ENCODE results near the gene RANBP10.

Gene RANBP10

GRCh38 chr16:67779256-67780014 is 26.9 kb downstream of the RANBP10 start:
- no peaks in the 10 kb centered on the region for H3K9me2 ChIP-seq (replicated peaks; ENCODE audit: insufficient read depth, low read length)
- H3K27me3 ChIP-seq (ENCODE audit: low read length), result no peaks in the 10 kb centered on the region
- H3K4me2 ChIP-seq (ENCODE audit: low read depth, low read length, poor library complexity, severe bottlenecking), result no peak overlapping the region
- no peak overlapping the region for H3K27ac ChIP-seq (ENCODE audit: low read depth, low read length)
- no peaks in the 10 kb centered on the region for H3F3A ChIP-seq (ENCODE audit: insufficient read depth)
- H3K79me2 ChIP-seq (ENCODE audit: insufficient read depth, low read length), result no peaks in the 10 kb centered on the region
- no peaks in the 10 kb centered on the region for H4K20me1 ChIP-seq (ENCODE audit: low read depth, low read length)
- H3K4me3 ChIP-seq (ENCODE audit: insufficient read depth, low read length, poor library complexity, severe bottlenecking), result no peak overlapping the region
- H3K9ac ChIP-seq (ENCODE audit: low read length), result no peak overlapping the region
- no peaks in the 10 kb centered on the region for H3K36me3 ChIP-seq (ENCODE audit: low read length)
- no peak overlapping the region for H2AFZ ChIP-seq (ENCODE audit: low read depth, low read length, severe bottlenecking)
- TF ChIP-seq CTCF (IDR thresholded peaks at IDR 0.05; ENCODE audit: insufficient read depth, low read length, poor library complexity, severe bottlenecking) (no peak), EZH2phosphoT487 (conservative IDR thresholded peaks at IDR 0.05; ENCODE audit: low read length) (no peak)
- no peaks in the 10 kb centered on the region for H3K9me3 ChIP-seq (ENCODE audit: insufficient read depth, low read length)

DNA sequence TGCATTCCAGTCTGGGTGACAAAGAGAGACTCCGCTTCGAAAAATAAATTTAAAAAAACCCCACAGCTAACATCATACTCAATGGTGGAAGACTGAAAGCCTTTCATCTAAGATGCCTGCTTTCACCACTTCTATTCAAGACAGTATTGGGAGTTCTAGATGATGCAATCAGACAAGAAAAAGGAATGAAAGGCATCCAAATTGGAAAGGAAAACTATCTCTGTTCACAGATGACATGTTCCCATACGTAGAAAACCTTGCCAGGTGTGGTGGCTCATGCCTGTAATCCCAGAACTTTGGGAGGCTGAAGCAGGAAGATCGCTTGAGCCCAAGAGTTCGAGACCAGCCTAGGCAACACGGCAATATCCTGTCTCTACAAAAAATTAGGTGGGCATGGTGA is 31.1 kb downstream of the RANBP10 start:
- no peaks in the 10 kb centered on the region for H3K36me3 ChIP-seq (ENCODE audit: low read length)
- no peak overlapping the region for H3K4me2 ChIP-seq (ENCODE audit: low read depth, low read length, poor library complexity, severe bottlenecking)
- no peaks in the 10 kb centered on the region for H3K9me3 ChIP-seq (ENCODE audit: insufficient read depth, low read length)
- no peaks in the 10 kb centered on the region for H3K27me3 ChIP-seq (ENCODE audit: low read length)
- no peak overlapping the region for H3K9ac ChIP-seq (ENCODE audit: low read length)
- no peaks in the 10 kb centered on the region for H3F3A ChIP-seq (ENCODE audit: insufficient read depth)
- H3K27ac ChIP-seq (ENCODE audit: low read depth, low read length), result no peak overlapping the region
- no peaks in the 10 kb centered on the region for H3K9me2 ChIP-seq (replicated peaks; ENCODE audit: insufficient read depth, low read length)
- no peak for TF ChIP-seq CTCF (IDR thresholded peaks at IDR 0.05; ENCODE audit: insufficient read depth, low read length, poor library complexity, severe bottlenecking)
- TF ChIP-seq EZH2phosphoT487 (conservative IDR thresholded peaks at IDR 0.05; ENCODE audit: low read length), result no peak
- no peaks in the 10 kb centered on the region for H4K20me1 ChIP-seq (ENCODE audit: low read depth, low read length)
- H3K4me3 ChIP-seq (ENCODE audit: insufficient read depth, low read length, poor library complexity, severe bottlenecking), result no peak overlapping the region
- no peaks in the 10 kb centered on the region for H3K79me2 ChIP-seq (ENCODE audit: insufficient read depth, low read length)
- no peak overlapping the region for H2AFZ ChIP-seq (ENCODE audit: low read depth, low read length, severe bottlenecking)

DNA sequence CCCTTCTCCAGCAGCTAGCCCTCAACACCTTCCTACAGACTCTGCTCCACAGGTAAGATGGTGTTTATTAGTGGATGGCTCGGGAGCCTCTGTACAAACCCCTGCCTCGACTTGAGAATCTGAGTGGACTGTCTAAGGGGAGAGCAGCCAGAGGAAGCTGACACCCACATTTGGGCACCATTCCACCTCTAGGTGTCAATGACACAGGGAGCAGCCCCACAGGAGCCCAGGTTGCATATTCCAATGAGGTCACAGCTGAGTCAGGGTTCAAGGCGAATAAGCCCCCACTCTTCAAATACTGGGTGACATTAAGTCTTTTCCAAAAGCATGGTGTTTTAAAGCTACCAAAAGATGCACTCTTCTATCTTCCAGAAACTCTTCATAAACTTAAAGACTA is 31.9 kb downstream of the RANBP10 start:
- Histone ChIP-seq H3K79me2 (ENCODE audit: insufficient read depth, low read length) (no peaks in the 10 kb centered on the region), H3K4me2 (ENCODE audit: low read depth, low read length, poor library complexity, severe bottlenecking) (no peak overlapping the region), H3K9me3 (ENCODE audit: insufficient read depth, low read length) (no peaks in the 10 kb centered on the region), H3K9ac (ENCODE audit: low read length) (no peak overlapping the region), H3K9me2 (replicated peaks; ENCODE audit: insufficient read depth, low read length) (no peaks in the 10 kb centered on the region), H3K36me3 (ENCODE audit: low read length) (no peaks in the 10 kb centered on the region), H3K27me3 (ENCODE audit: low read length) (no peaks in the 10 kb centered on the region), H3F3A (ENCODE audit: insufficient read depth) (no peaks in the 10 kb centered on the region), H3K4me3 (ENCODE audit: insufficient read depth, low read length, poor library complexity, severe bottlenecking) (no peak overlapping the region), H2AFZ (ENCODE audit: low read depth, low read length, severe bottlenecking) (no peak overlapping the region), H4K20me1 (ENCODE audit: low read depth, low read length) (no peaks in the 10 kb centered on the region), H3K27ac (ENCODE audit: low read depth, low read length) (no peak overlapping the region)
- TF ChIP-seq CTCF (IDR thresholded peaks at IDR 0.05; ENCODE audit: insufficient read depth, low read length, poor library complexity, severe bottlenecking) (no peak), EZH2phosphoT487 (conservative IDR thresholded peaks at IDR 0.05; ENCODE audit: low read length) (no peak)
